CMK (cell line): ENCODE data around the gene CALHM6.
A peak's percentile ranks its signal among the peaks of the same experiment; 100 is the strongest.

Experiments used
- DNase-seq: peaks from one replicate; pipeline ENCODE4 v3.0.0-alpha.2; 2010; ENCODE audit warnings: low read depth

Gene CALHM6

DNA sequence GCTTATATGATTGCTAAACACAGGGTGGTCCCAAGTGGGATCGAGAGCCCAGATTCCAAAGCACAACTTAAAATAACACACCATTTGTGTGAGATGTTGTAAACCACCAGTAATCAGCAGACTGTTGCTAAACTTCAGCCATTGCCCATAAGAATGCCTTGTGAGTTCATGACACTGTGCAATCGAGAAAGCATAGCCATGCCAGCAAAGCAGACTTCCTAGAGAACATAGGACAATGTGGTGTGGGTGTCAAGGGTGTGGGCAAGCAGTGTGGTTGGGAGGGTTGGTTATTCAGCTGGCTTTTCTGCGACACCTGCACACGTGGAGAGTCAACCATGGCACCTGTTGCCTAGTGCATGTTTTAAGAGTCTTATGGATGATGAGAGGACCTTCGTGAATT is 16.1 kb upstream of the CALHM6 start:
- DNase-seq = no peak

DNA sequence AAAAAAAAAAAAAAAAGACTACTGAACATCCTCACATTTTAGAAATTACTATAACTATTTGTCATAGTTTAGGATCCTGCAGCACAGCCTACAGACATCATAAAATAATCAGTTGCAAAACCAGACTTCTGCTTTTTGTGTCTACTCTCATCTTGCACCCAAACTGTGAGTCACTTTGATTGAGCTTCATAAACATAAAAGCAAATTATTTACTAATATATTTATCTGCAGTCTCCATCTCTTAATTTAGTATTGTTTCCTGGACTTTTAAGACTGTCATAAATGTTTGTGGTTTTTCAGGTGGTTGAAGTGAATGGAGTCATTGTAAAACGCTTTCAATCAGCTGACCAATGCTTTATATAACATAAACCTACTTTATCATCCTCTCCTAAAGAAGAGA is 14.8 kb upstream of the CALHM6 start:
- no peak for DNase-seq

DNA sequence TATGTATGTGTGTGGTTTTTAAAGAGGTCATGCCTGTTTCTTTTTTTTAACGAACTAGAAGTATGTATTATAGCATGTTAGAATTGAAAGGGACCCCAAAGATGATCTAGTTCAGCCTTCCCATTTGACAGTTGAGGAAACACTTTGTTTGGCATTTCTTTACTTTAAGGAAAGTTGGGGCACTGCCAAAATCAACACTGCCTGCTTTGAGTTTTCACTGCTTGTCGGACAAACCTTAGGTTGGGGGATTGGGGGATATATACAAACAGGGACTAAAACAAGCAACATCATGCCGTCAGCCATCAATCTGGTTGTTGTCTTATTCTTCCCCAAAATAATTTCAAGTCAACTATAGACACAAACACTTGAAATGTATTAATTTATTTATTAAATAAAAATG is 14.1 kb upstream of the CALHM6 start:
- DNase-seq = no peak

GRCh38 chr6:116447496-116448011 is 13.6 kb upstream of the CALHM6 start:
- DNase-seq = no peak

DNA sequence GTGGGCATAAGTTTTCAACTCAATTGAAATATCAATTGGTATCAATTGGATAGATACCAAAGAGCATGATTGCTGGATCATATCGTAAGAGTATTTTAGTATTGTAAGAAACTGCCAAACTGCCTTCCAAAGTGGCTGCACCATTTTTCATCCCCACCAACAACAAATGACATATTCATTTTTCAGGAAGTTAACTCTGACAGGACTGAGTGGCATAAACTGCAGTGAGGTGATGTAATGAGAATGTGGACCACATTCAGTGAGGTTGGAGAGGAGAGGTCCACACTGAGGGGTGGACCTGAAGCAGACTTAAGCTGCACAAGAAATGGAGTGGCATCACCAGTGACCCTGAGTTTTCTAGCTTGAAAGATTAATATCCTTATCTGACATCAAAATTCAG is 11.6 kb upstream of the CALHM6 start:
- no peak for DNase-seq

DNA sequence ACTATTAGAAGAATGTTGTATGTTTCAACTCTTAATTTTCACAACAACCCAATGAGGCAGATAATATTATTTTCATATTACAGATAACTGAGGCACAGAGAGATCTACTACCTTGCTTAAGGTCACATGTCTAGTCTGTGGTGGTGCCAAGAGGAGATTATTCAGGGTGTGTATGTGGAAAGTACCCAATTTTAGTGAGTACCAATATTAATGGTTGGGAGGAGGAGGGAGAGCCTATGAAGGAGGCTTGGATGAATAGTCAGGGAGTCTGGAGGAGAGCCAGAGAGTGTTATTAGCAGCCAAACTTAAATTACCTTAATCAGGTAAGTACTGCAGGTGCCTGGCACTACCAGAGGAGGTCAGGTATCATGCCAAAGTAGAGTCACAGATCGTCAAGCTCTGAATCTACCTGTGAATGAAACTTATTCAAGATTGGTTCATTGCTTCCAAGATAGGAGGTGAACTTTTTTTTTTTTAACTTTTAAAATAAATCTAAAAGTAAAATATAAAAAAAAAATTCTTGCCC is 10.9 kb upstream of the CALHM6 start:
- DNase-seq = no peak

- peak; percentile 62 for DNase-seq
Observed at GRCh38 chr6:116450769-116451740, 10.1 kb upstream of the CALHM6 start.

DNA sequence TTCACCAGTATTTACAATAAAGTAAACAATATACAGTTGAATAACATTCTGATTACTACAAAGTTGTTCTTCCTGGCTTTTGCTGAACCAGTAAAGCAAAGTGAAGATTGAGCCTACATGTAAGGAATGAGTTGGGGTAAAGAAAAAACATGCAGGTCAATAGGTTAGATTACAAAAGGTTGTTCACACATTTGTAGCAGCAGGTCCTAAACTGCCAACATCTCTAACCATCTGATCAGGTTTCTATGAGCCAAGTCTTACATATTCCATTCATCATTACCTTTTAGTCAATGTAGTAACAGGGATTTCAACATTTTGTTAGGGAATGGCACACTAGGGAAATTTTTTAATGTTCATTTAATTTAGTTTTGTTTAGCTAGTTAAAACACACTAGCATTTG is 9.3 kb upstream of the CALHM6 start:
- DNase-seq = no peak

DNA sequence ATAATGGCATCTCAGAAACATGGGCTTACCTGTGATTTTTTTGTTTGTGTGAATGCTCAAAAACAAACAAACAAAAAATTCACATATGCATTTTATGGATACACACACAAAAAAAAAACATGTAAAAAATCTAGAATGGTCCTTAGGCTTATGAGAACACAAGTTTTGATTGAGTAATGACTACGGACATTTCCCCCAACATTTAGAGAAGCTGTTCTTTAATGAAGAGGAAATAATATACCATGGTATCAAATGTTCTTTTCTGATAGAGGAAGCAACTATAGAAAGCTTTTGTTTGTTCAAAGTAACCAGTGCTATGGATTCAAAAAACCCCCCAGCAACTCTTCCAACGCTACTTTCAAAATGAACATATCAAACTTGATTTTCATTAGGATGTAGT is 8.6 kb upstream of the CALHM6 start:
- DNase-seq = no peak

DNA sequence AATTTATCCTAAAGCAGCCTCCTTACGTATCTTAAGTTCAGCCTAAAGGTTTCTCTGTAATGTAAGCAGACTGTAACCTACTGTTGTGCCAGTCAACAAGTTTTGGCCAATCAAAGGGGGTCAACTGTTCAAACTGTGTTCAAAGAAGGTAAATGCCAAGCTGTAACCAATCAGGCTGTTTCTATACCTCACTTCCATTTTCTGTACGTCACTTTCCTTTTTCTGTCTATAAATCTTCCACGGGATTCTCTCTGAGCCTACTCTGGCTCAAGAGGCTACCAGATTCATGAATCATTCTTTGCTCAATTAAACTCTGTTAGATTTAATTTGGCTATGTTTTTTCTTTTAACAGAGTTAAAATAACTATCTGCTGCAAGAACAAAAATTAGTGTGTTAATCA is 5.1 kb upstream of the CALHM6 start:
- DNase-seq = no peak

DNA sequence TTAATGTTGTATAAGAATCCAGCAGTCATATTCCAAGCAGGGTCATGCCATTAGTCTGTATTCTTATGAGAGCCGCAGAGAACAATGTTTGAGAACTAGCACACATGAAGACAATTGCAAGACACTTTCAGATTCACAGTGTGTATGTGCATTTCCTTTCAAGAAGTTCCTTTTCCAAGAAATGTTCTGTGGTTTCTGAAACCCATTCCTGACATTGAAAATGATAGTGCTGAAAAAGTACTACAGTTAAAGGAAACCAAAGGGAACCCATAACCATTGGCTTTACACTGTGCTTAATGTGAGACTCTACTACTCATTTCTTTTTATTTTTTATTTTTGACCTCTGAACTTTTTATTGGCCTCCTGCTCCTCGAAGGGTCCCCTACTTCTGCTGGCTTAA is 4.2 kb upstream of the CALHM6 start:
- DNase-seq = no peak

GRCh38 chr6:116458264-116458663 is 2.9 kb upstream of the CALHM6 start:
- DNase-seq = no peak

GRCh38 chr6:116459927-116460326 is 1.2 kb upstream of the CALHM6 start:
- no peak for DNase-seq

DNA sequence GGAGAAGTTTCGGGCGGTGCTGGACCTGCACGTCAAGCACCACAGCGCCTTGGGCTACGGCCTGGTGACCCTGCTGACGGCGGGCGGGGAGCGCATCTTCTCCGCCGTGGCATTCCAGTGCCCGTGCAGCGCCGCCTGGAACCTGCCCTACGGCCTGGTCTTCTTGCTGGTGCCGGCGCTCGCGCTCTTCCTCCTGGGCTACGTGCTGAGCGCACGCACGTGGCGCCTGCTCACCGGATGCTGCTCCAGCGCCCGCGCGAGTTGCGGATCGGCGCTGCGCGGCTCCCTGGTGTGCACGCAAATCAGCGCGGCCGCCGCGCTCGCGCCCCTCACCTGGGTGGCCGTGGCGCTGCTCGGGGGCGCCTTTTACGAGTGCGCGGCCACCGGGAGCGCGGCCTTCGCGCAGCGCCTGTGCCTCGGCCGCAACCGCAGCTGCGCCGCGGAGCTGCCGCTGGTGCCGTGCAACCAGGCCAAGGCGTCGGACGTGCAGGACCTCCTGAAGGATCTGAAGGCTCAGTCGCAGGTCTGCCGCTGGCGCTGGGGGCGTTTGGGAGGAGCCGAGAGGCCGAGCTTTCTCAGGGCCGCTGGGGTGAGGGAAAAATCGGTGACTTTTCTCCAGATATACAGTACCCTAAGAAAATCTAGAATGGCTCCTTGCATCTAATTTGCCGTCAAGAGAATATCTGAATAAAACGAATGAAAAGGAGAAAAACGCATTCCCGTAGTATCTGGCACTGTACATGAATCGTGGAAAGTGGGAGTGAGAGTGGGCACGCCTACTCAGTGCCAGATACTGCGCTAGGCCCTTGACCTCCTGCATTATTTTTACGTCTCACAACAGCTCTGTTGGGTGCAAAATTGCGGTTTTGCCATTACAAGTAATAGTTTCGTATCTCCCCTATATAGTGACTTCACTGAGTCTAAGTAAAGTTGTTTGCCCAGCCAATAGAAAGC is 1.0 kb downstream of the CALHM6 start:
- DNase-seq = no peak

GRCh38 chr6:116463301-116463700 is 2.1 kb downstream of the CALHM6 start:
- DNase-seq = no peak

GRCh38 chr6:116465246-116465645 is 4.1 kb downstream of the CALHM6 start:
- DNase-seq = peak; percentile 54

DNA sequence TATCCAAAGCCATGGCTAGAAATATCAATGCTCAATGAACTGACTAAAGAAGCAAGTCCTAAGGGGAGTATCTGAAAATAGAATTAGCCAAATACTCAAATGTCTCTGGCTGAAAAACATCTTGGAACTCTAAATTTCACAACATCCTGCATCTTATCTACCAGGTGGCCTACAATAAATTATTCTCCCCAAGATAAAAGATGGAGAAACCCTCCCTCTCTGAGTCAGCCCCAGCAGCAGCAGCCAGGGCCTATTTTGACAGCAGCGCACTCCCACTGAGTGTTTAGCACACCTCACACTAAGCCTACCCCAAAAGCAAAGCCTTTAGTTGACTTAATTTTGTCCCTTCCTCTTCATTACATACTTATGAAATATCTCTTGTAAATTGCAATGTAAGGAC is 5.9 kb downstream of the CALHM6 start:
- DNase-seq = no peak

- DNase-seq = no peak
Observed at GRCh38 chr6:116467514-116467913, 6.3 kb downstream of the CALHM6 start.

DNA sequence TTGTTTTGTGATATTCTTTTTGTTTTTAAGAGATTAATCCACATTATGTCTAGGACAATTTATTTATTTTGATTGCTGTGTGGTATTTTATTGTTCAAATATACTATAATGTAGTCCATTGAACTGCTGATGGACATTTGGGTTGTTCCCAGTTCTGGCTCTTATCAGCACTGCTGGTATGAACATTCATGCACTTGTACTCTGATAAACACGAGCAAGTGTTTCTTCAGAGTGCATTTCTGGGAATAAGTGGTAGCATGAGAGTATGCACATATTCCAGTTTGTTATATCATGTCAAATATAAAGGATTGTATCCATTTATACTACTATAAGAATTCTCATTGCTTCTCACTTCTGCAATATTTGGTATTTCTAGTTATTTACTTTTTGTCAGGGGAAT is 7.1 kb downstream of the CALHM6 start:
- no peak for DNase-seq

GRCh38 chr6:116471531-116471930 is 10.4 kb downstream of the CALHM6 start:
- no peak for DNase-seq

GRCh38 chr6:116472706-116473105 is 11.5 kb downstream of the CALHM6 start:
- DNase-seq = no peak

GRCh38 chr6:116475141-116475540 is 14.0 kb downstream of the CALHM6 start:
- no peak for DNase-seq
